ENCODE measurements around the gene FOSB.

GRCh38 chr19:45463241-45463640 lies 4.6 kb upstream of the FOSB start:
- TF ChIP-seq, protein P1, sequence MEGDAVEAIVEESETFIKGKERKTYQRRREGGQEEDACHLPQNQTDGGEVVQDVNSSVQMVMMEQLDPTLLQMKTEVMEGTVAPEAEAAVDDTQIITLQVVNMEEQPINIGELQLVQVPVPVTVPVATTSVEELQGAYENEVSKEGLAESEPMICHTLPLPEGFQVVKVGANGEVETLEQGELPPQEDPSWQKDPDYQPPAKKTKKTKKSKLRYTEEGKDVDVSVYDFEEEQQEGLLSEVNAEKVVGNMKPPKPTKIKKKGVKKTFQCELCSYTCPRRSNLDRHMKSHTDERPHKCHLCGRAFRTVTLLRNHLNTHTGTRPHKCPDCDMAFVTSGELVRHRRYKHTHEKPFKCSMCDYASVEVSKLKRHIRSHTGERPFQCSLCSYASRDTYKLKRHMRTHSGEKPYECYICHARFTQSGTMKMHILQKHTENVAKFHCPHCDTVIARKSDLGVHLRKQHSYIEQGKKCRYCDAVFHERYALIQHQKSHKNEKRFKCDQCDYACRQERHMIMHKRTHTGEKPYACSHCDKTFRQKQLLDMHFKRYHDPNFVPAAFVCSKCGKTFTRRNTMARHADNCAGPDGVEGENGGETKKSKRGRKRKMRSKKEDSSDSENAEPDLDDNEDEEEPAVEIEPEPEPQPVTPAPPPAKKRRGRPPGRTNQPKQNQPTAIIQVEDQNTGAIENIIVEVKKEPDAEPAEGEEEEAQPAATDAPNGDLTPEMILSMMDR (IDR thresholded peaks at IDR 0.05; ENCODE audit: extremely low read depth in 1 of 2, insufficient read depth in 1 of 2, low read depth in 1 of 2, low read length in 2 of 2) = no peak
- no peak for TF ChIP-seq MAX (IDR thresholded peaks at IDR 0.05; ENCODE audit: insufficient read depth, insufficient read length)
- no peak for TF ChIP-seq POLR2A (IDR thresholded peaks at IDR 0.05; ENCODE audit: low read depth, low read length)
- TF ChIP-seq EZH2 (IDR thresholded peaks at IDR 0.05; ENCODE audit: borderline replicate concordance, low read depth, low read length, severe bottlenecking) = no peak
- TF ChIP-seq POLR2AphosphoS5 (IDR thresholded peaks at IDR 0.05; ENCODE audit: insufficient read depth, low read depth, low read length) = no peak
- no peak for TF ChIP-seq FOS (IDR thresholded peaks at IDR 0.05; ENCODE audit: borderline replicate concordance, insufficient read depth, low read length)
- no peak for TF ChIP-seq MYC (IDR thresholded peaks at IDR 0.05; ENCODE audit: low read depth, low read length)
- TF ChIP-seq GATA2 (IDR thresholded peaks at IDR 0.05; ENCODE audit: insufficient read depth, insufficient read length, low read depth, low read length) = no peak

Data from endothelial cell of umbilical vein (primary cell).